Karpas-422 (cell line): ENCODE data around the gene RPS3A. TPM values are rescaled to one million over a fixed set of nuclear protein-coding genes. Genes with fewer than 3 reads are reported as not detected.
"Not testable (repeated sequence)": the region's sequence is repeated elsewhere in the genome, so short reads cannot be mapped to it uniquely, and the experiment has no call there.

Experiments
- DNase-seq: peaks from one replicate; pipeline ENCODE4 v3.0.0-alpha.2; 2015
- H2AFZ ChIP-seq: fragments of 200-600 bp; sonication (generic); 2 replicates; pipeline ENCODE4 v1.6.1; 2014; ENCODE audit warnings: antibody characterized with exemption, low read length, mixed read lengths
- H3K27ac ChIP-seq: fragments of 200-600 bp; sonication (generic); 2 replicates; pipeline ENCODE4 v1.5.1; 2014; ENCODE audit warnings: mild to moderate bottlenecking, low read length, moderate library complexity
- H3K27me3 ChIP-seq: fragments of 200-600 bp; sonication (generic); 2 replicates; pipeline ENCODE4 v1.6.1; 2014; ENCODE audit warnings: low read length, mixed read lengths
- H3K36me3 ChIP-seq: fragments of 200-600 bp; sonication (generic); 2 replicates; pipeline ENCODE4 v1.6.1; 2014; ENCODE audit warnings: low read length, mixed read lengths; ENCODE audit not compliant: insufficient read depth
- H3K4me1 ChIP-seq: fragments of 200-600 bp; sonication (generic); 2 replicates; pipeline ENCODE4 v1.6.1; 2014; ENCODE audit warnings: mild to moderate bottlenecking, low read length, mixed read lengths
- H3K4me2 ChIP-seq: fragments of 200-600 bp; sonication (generic); 2 replicates; pipeline ENCODE4 v1.6.1; 2014; ENCODE audit warnings: low read length, low read depth, mild to moderate bottlenecking; ENCODE audit not compliant: poor library complexity, severe bottlenecking
- H3K4me3 ChIP-seq: fragments of 200-600 bp; sonication (generic); 2 replicates; pipeline ENCODE4 v1.5.1; 2014; ENCODE audit warnings: mild to moderate bottlenecking, antibody characterized with exemption, low read length, mixed read lengths
- H3K79me2 ChIP-seq: fragments of 200-600 bp; sonication (generic); 2 replicates; pipeline ENCODE4 v1.6.1; 2014; ENCODE audit warnings: mild to moderate bottlenecking, low read length, mixed read lengths
- H3K9ac ChIP-seq: fragments of 200-600 bp; sonication (generic); 2 replicates; pipeline ENCODE4 v1.6.0; 2014; ENCODE audit warnings: low read length
- H3K9me2 ChIP-seq: fragments of 200-600 bp; sonication (generic), shearing (Covaris generic); replicated peaks from 2 replicates; pipeline ENCODE4 v1.6.0; 2014; ENCODE audit warnings: mild to moderate bottlenecking, low read length, moderate library complexity; ENCODE audit not compliant: insufficient read depth
- H3K9me3 ChIP-seq: fragments of 300-700, 200-600 bp; sonication (generic); 2 replicates; pipeline ENCODE4 v1.6.1; 2014; ENCODE audit warnings: low read length, mixed read lengths
- H4K20me1 ChIP-seq: fragments of 200-600 bp; sonication (generic); 2 replicates; pipeline ENCODE4 v1.6.1; 2014; ENCODE audit warnings: mild to moderate bottlenecking, antibody characterized with exemption, low read length, low read depth; ENCODE audit not compliant: insufficient read depth
- total RNA-seq: library from RNA; depleted of rRNA; stranded (reverse); fragments of >200 nt; shearing (Covaris generic); gene quantifications from 2 replicates; pipeline ENCODE4 v1.2.3, GENCODE V29; 2014; ENCODE audit warnings: low replicate concordance; rRNA removed

The RPS3A gene
- 4,097 and 6,606 TPM in 2 replicates for total RNA-seq

DNA sequence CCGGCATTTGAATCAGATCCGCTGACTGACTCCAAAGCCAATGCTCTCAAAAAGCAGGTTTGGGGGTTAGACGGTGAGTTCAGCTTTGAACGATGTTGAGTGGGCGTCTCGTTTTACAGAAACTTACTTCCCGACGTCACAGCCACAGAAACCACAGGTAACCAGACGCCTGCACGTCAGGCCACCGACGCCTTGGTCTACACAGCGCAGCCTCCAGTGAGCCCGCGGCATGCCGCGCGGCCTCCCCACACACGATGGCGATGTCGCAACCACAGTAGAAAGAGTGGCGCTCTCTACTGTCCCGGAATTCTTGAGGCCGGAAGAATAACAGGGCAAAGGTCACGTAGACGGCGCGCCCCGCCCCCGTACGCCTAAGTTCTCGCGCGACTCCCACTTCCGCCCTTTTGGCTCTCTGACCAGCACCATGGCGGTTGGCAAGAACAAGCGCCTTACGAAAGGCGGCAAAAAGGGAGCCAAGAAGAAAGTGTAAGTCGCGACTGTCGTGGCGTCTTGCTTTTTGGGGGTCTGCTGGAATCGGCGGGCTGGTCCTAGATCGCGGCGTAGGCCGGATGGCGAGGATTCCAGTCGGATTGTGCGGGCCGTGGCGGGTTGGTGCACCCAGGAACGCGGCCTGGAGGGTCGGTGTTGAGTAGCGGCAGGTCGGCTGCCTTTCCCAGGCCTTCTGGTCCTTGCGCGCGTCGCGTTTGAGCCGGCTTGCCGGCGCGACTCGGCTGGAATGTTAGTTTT, at the start of gene RPS3A:
RPS3A (plus strand) TSS at position 400 of the 747 bp plus-strand sequence; CDS start at position 425, 25 bp downstream.
- peak within 1 kb of the TSS; percentile 90 for H3K9ac ChIP-seq
- peaks cover 31% of the 10 kb centered on the region for H4K20me1 ChIP-seq
- DNase-seq, result peak; percentile 100

DNA sequence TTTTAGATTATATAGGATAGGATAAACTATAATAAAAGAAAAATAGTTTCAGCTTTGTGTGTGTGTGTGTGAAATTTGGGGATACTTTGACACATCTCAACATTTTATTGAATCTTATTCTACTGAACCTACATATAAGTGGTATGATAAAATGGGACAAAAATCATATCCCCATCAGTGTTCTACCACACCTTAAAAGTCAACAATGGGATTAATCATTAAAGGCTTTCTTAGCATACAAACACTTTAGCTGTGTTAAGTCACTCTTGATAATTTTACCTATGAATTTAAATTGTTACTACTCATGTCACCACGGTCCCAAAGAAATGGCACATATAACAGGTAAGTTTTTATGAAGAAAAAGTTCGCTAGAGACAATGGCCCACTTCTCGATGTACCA, 46.6 kb upstream of the RPS3A start:
- H3K4me1 ChIP-seq, result no peaks in the 10 kb centered on the region
- no peaks in the 10 kb centered on the region for H3K36me3 ChIP-seq
- H3K9ac ChIP-seq, result no peak overlapping the region
- H4K20me1 ChIP-seq, result no peaks in the 10 kb centered on the region
- H3K4me2 ChIP-seq, result no peak overlapping the region
- no peaks in the 10 kb centered on the region for H3K9me2 ChIP-seq
- H3K9me3 ChIP-seq, result no peaks in the 10 kb centered on the region
- no peak overlapping the region for H2AFZ ChIP-seq
- no peak overlapping the region for H3K4me3 ChIP-seq
- H3K27me3 ChIP-seq, result no peaks in the 10 kb centered on the region
- H3K79me2 ChIP-seq, result no peaks in the 10 kb centered on the region
- H3K27ac ChIP-seq, result no peak overlapping the region
- DNase-seq, result no peak

More for the DNA sequence above, at the start of gene RPS3A:
- Histone ChIP-seq H2AFZ (peak within 1 kb of the TSS; percentile 95), H3K36me3 (peaks cover 47% of the 10 kb centered on the region), H3K79me2 (peaks cover 33% of the 10 kb centered on the region), H3K4me3 (peak within 1 kb of the TSS; percentile 86), H3K9me3 (no peaks in the 10 kb centered on the region), H3K9me2 (no peaks in the 10 kb centered on the region), H3K27ac (peak within 1 kb of the TSS; percentile 84), H3K27me3 (no peaks in the 10 kb centered on the region), H3K4me1 (peaks cover 27% of the 10 kb centered on the region), H3K4me2 (peak within 1 kb of the TSS; percentile 93)

DNA sequence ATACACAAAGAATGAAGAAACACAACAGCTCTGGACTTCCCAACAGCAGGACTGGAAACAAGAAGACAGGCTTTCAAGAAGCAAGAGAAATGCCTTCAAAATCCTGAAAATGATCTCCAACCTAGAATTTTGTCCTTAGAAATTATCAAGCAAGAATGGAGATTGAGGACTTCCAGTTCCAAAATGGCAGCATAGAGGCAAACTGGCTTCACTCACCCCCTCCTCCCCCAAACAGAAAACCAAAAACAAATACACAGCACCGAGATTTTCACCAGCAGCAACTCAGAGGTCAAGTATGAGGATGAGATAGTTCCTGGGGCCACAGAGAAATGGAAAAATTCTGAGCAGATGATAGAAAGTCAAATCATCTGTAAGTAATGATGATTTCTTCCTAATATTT, 43.9 kb upstream of the RPS3A start:
- no peaks in the 10 kb centered on the region for H3K9me3 ChIP-seq
- no peaks in the 10 kb centered on the region for H3K9me2 ChIP-seq
- no peaks in the 10 kb centered on the region for H3K79me2 ChIP-seq
- H3K4me2 ChIP-seq, result no peak overlapping the region
- H3K36me3 ChIP-seq, result no peaks in the 10 kb centered on the region
- H3K27ac ChIP-seq, result no peak overlapping the region
- no peaks in the 10 kb centered on the region for H4K20me1 ChIP-seq
- no peak for DNase-seq
- H3K9ac ChIP-seq, result no peak overlapping the region
- no peaks in the 10 kb centered on the region for H3K27me3 ChIP-seq
- H2AFZ ChIP-seq, result no peak overlapping the region
- H3K4me3 ChIP-seq, result no peak overlapping the region
- H3K4me1 ChIP-seq, result no peaks in the 10 kb centered on the region

DNA sequence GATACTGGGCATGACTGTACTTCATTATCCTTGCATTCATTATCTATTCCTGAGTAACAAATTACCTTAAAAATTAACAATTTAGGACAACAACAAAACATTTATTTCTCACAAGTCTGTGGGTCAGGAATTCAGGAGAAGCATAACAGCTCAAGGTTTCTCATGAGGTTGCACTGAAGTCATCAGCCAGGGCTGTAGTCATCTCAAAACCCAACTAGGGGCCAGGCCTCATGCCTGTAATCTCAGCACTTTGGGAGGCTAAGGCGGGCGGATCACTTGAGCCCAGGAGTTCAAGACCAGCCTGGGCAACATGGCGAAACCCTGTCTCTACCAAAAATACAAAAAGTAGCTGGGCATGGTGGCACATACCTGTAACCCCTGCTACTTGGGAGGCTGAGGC, 36.3 kb upstream of the RPS3A start:
- H4K20me1 ChIP-seq, H3K9ac ChIP-seq, H3K36me3 ChIP-seq, H2AFZ ChIP-seq, DNase-seq, H3K9me3 ChIP-seq, H3K27ac ChIP-seq, H3K4me1 ChIP-seq, H3K27me3 ChIP-seq, H3K79me2 ChIP-seq, H3K4me2 ChIP-seq, H3K9me2 ChIP-seq, H3K4me3 ChIP-seq: not testable (repeated sequence)

DNA sequence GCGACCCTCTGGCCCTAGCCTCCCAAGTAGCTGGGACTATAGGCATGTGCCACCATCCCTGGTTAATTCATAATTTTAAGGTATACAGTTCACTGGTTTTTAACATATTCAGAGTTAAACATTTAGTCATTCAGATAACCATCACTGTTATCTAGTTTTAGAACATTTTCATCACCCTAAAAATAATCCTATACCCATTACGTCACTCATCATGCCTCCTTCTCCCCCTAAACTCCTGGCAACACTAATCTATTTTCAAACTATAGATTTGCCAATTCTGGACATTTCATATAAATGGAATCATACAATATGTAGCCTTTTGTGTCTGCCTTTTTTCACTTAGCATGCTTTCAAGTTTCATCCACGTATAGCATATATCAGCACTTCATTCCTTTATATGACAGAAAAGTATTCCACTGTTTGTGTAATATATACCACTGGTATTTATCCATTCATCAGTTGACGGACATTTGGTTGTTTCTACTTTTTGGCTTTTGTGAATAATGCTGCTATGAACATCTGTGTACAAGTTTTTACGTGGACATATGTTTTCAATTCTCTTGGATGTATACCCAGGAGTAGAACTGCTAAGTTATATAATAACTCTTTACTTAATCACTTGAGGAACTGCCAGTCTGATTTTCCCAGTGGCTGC, 32.0 kb upstream of the RPS3A start:
- H3K4me1 ChIP-seq, result no peaks in the 10 kb centered on the region
- H3K4me2 ChIP-seq, result no peak overlapping the region
- no peaks in the 10 kb centered on the region for H4K20me1 ChIP-seq
- H3K9me3 ChIP-seq, result no peaks in the 10 kb centered on the region
- H3K79me2 ChIP-seq, result no peaks in the 10 kb centered on the region
- no peaks in the 10 kb centered on the region for H3K36me3 ChIP-seq
- no peak for DNase-seq
- no peaks in the 10 kb centered on the region; the same call in 1 of the 2 replicates for H3K27me3 ChIP-seq
- no peak overlapping the region for H2AFZ ChIP-seq
- no peak overlapping the region for H3K9ac ChIP-seq
- no peaks in the 10 kb centered on the region for H3K9me2 ChIP-seq
- no peak overlapping the region for H3K4me3 ChIP-seq
- no peak overlapping the region for H3K27ac ChIP-seq

DNA sequence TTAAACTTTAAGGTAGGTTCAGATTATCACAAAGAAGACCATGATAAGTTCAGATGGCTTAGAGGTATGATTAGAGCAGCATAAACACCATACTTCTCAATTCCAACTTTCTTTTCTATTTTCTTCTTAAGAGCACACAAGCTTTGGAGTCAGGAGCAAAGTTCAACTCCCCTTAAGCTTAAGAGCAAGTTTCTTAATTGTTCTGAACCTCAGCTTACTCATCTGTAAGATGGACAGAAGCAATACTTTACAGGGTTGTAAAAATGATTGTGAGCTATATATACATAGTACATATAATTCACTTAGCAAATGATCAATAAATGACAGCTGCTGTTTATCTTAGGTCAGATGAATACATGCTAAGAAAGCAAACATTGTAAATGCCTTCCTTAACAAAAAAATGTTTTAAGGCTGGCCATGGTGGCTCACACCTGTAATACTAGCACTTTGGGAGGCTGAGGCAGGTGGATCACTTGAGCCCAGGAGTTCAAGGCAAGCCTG, 25.0 kb upstream of the RPS3A start:
- no peaks in the 10 kb centered on the region for H4K20me1 ChIP-seq
- H3K36me3 ChIP-seq, result no peaks in the 10 kb centered on the region
- no peaks in the 10 kb centered on the region for H3K4me1 ChIP-seq
- no peaks in the 10 kb centered on the region for H3K9me3 ChIP-seq
- no peaks in the 10 kb centered on the region; the same call in 1 of the 2 replicates for H3K27me3 ChIP-seq
- no peak overlapping the region for H3K4me3 ChIP-seq
- DNase-seq, result no peak
- H3K9ac ChIP-seq, result no peak overlapping the region
- H3K9me2 ChIP-seq, result no peaks in the 10 kb centered on the region
- no peak overlapping the region for H3K4me2 ChIP-seq
- H2AFZ ChIP-seq, result no peak overlapping the region
- no peaks in the 10 kb centered on the region for H3K79me2 ChIP-seq
- H3K27ac ChIP-seq, result no peak overlapping the region

DNA sequence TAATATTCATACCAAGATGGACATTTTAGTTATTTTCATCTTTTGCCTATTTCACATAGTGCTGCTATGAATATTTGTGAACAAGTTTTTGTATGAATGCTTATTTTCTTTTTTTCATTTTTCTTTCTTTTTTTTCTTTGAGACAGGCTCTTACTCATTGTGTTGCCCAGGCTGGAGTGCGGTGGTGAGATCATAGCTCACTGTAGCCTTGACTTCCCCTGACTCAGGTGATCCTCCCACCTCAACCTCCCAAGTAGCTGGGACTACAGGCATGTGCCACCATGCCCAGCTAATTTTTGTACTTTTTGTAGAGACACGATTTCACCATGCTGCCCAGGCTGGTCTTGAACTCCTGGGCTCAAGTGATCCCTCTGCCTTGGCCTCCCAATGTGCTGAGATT, 21.4 kb upstream of the RPS3A start:
- not testable (repeated sequence) for H3K79me2 ChIP-seq, DNase-seq

DNA sequence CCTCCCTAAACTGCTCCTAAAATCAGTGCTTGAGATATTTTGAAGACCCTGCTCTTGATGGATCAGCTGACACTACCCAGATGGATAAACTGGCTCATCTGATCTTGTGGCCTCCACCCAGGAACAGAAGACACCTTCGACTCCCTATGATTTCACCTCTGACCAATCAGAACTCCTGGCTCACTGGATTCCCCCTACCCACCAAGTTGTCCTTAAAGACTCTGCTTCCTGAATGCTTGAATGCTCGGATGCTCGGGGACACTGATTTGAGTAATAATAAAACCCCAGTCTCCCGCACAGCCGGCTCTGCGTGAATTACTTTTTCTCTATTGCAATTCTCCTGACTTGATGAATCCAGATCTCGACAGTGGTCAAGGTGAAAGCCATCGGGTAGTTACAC, 12.0 kb upstream of the RPS3A start:
- Histone ChIP-seq H3K9ac (no peak overlapping the region), H3K4me2 (no peak overlapping the region), H3K27ac (no peak overlapping the region), H2AFZ (no peak overlapping the region), H3K9me3 (no peaks in the 10 kb centered on the region), H3K4me3 (no peak overlapping the region), H3K79me2 (no peaks in the 10 kb centered on the region), H3K9me2 (no peaks in the 10 kb centered on the region), H4K20me1 (no peaks in the 10 kb centered on the region), H3K4me1 (no peaks in the 10 kb centered on the region), H3K27me3 (no peaks in the 10 kb centered on the region), H3K36me3 (no peaks in the 10 kb centered on the region)
- DNase-seq, result no peak

More for the DNA sequence above, 21.4 kb upstream of the RPS3A start:
- not testable (repeated sequence) for H4K20me1 ChIP-seq, H3K4me2 ChIP-seq, H3K36me3 ChIP-seq, H3K27ac ChIP-seq, H3K9me2 ChIP-seq, H3K27me3 ChIP-seq, H3K9me3 ChIP-seq, H3K9ac ChIP-seq, H2AFZ ChIP-seq, H3K4me3 ChIP-seq, H3K4me1 ChIP-seq
